VCaP (cell line): Measurements from ENCODE around the gene CCDC127.
"Not testable (repeated sequence)": the region's sequence is repeated elsewhere in the genome, so short reads cannot be mapped to it uniquely, and the experiment has no call there.

Experiments
- H3K27ac ChIP-seq: fragments of 450-650 bp; 2 replicates; pipeline ENCODE4 v1.5.1; 2017
- TF ChIP-seq, protein P1 (sequence below): fragments of 450-650 bp; conservative IDR thresholded peaks from 2 replicates; pipeline ENCODE4 v1.5.1; 2017; ENCODE audit warnings: mild to moderate bottlenecking, moderate library complexity

Gene CCDC127

DNA sequence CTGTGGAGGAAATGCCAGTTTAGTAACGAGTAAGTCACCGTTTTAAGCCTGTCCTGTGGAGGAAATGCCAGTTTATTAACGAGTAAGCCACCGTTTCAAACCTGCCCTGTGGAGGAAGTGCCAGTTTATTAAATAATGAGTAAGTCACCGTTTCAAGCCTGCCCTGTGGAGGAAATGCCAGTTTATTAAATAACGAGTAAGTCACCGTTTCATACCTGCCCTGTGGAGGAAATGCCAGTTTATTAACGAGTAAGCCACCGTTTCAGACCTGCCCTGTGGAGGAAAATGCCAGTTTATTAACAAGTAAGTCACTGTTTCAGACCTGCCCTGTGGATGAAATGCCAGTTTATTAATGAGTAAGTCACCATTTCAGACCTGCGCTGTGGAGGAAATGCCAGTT lies 34.6 kb upstream of the CCDC127 start:
- peak overlapping the region; percentile 90 for H3K27ac ChIP-seq

DNA sequence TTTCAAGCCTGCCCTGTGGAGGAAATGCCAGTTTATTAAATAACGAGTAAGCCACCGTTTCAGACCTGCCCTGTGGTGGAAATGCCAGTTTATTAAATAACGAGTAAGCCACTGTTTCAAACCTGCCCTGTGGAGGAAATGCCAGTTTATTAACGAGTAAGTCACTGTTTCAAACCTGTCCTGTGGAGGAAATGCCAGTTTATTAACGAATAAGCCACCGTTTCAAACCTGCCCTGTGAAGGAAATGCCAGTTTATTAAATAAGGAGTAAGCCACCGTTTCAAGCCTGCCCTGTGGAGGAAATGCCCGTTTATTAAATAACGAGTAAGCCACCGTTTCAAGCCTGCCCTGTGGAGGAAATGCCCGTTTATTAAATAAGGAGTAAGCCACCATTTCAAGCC lies 34.0 kb upstream of the CCDC127 start:
- H3K27ac ChIP-seq = peak overlapping the region; percentile 90

More for the DNA sequence above, 34.6 kb upstream of the CCDC127 start:
- TF ChIP-seq, protein P1, sequence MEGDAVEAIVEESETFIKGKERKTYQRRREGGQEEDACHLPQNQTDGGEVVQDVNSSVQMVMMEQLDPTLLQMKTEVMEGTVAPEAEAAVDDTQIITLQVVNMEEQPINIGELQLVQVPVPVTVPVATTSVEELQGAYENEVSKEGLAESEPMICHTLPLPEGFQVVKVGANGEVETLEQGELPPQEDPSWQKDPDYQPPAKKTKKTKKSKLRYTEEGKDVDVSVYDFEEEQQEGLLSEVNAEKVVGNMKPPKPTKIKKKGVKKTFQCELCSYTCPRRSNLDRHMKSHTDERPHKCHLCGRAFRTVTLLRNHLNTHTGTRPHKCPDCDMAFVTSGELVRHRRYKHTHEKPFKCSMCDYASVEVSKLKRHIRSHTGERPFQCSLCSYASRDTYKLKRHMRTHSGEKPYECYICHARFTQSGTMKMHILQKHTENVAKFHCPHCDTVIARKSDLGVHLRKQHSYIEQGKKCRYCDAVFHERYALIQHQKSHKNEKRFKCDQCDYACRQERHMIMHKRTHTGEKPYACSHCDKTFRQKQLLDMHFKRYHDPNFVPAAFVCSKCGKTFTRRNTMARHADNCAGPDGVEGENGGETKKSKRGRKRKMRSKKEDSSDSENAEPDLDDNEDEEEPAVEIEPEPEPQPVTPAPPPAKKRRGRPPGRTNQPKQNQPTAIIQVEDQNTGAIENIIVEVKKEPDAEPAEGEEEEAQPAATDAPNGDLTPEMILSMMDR = no peak

DNA sequence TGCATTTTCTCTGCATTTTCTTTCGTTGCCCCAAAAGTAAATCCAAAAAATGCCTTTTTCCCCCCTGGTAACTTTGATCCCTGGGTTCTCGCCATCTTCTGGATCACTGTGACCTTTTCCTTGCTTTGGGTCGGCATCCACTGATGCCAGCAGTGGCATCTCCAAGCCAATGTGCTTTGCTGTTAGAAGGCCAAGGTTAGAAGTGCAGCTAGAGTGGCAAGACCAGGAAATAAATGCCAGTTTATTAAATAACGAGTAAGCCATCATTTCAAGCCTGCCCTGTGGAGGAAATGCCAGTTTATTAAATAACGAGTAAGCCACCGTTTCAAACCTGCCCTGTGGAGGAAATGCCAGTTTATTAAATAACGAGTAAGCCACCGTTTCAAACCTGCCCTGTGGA lies 33.6 kb upstream of the CCDC127 start:
- H3K27ac ChIP-seq = peak overlapping the region; percentile 90

DNA sequence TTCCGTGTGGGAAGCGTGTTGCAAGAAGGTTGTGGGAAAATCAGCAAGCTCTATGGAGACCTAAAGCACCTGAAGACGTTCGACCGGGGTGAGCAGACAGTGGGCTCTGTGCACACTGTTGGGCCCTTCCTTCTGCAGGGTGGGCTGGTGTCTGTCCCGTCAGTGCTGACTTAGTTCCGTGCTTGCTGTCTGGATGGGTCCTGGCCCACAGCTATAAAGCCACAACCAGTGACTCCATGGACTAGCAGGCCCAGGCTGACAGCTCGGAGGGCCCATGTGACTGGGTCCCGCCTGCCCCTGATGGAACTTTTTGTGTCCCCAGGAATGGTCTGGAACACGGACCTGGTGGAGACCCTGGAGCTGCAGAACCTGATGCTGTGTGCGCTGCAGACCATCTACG lies 33.1 kb upstream of the CCDC127 start:
- H3K27ac ChIP-seq = peak overlapping the region; percentile 90

DNA sequence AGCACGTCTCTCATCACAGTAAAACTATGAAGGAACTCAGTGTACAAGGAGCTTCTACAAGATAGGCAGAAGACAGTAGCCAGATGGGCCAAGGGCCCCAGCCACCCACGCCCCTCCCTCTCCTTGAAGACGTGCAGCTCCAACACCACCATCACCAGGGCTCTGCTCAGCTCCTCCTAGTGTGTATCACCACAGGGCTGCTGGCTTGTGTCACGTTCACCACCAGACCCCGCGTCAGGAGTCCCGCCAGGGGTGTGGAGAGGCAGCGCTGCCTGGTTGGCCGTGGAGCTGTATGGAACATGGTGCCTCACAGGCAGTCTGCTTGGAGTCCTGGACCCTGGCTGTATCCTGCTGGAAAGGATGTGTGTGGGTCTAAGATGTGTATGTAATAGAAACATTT lies 32.4 kb upstream of the CCDC127 start:
- peak overlapping the region; percentile 90; the same call in 1 of the 2 replicates for H3K27ac ChIP-seq

DNA sequence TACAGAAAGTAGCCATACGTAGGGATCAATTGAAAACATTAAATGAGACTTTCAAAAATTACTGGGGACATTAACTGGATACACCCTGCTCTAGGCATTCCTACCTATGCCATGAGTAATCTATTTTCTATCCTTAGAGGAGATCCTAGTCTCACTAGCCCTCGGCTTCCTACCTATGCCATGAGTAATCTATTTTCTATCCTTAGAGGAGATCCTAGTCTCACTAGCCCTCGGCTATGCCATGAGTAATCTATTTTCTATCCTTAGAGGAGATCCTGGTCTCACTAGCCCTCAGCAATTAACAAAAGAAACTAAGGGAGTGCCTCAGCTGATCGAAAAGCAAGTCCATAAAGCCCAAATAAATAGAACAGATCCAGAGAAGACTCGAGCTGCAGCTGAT lies 27.8 kb upstream of the CCDC127 start:
- not testable (repeated sequence) for H3K27ac ChIP-seq

DNA sequence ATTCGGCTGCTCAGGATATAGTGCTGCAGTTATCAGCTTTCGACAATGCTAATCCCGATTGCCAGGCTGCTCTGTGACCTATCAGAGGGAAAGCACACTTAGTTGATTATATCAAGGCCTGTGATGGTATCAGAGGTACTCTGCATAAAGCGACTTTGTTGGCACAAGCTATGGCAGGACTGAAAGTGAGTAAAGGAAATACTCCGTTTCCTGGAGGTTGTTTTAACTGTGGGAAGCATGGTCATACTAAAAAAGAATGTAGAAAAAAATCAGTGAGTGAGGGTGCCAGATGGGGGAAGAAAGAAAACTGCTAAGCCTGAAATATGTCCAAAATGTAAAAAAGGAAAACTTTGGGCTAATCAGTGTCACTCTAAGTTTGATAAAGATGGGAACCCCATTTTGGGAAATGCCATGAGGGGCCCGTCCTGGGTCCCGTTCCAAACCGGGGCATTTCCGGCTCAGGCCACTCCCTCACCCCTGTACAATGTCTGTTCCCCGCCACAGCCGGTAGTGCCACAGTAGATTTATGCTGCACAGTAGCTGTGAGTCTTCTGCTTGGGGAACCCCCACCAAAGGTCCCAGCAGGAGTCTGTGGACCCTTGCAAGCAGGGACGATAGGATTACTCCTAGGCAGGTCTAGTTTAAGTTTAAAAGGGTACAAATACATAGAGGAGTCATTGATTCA lies 25.9 kb upstream of the CCDC127 start:
- not testable (repeated sequence) for H3K27ac ChIP-seq

DNA sequence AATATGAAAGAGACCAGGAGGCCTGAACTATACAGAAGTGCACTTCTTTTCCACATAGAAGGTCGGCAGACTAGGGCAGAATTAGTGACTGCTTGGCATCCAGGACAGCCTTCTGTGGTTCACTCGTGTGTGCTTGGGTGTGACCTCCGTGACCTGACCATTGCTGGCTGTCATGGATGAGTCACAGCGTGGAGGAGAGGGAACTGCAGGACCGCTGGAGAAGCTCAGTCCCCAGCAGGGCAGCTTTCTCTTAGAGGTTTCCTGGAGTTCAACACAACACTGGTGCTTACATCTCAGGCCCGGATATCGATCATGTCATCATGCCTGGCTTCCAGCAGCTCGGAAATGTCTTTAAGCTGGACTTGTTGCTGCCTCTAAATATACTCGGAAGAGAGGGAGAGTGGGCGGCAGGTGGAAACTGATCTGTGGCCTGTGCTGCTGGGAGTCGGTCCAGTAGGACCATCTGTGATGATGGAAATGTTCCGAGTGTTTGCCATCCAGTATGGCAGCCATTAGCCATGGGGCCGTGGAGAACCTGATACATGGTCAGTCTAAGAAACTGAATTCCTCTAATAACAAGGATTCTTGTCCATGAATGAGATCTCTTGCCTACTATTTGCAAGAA lies 23.2 kb upstream of the CCDC127 start:
- not testable (repeated sequence) for H3K27ac ChIP-seq

DNA sequence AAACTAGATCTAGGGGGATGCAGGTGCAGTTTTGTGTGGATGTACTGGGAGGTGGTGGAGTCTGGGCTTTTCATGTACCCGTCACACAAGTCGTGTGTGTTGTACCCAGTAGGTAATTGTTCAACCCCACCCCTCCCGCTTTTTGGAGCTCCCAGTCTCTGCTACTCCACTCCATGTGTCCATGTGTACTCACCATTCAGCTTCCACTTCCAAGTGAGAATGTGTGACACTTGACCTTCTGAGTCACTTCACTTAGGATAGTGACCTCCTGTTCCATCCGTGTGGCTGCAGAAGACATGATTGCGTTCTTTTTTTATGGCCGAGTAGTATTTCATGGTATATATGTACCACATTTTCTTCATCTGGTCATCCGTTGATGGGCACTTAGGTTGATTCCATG lies 22.6 kb upstream of the CCDC127 start:
- not testable (repeated sequence) for H3K27ac ChIP-seq

DNA sequence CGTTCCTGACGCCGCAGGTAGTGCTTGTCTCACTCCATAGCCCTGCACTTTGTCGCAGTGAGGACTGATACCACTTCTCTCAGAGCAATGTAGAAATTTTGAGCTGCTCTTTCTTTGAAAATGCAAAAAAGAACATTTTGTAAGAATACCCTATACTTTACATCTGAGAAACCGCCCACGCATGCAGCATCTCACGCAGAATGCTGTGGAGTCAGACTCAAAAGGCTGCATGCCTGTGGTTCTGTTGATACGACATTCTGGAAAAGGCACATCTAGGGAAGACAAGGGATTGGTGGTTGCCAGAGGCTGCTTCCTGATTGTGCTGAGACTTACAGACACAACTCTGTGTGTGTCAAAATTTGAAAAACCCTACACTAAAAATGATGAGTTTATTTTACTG lies 20.0 kb upstream of the CCDC127 start:
- not testable (repeated sequence) for H3K27ac ChIP-seq

DNA sequence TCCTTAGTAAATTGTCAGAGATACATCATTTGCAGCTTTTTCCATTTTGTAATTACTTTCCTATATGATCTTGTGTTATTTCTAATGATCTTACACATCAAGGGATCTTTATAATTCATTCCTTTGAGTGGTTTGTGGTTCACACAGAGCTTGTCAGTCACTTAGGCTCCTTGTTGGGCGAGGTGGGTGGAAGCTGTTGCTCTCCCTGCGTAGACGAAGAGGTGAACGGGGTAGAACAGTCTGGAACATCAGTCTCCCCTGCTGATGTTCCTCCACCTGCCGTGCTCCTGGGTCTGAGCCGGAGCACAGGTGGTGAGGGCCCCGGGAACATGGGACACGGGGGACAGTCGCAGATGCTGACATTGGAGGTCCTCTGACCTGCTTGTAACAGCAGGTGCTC lies 17.6 kb upstream of the CCDC127 start:
- H3K27ac ChIP-seq = not testable (repeated sequence)

DNA sequence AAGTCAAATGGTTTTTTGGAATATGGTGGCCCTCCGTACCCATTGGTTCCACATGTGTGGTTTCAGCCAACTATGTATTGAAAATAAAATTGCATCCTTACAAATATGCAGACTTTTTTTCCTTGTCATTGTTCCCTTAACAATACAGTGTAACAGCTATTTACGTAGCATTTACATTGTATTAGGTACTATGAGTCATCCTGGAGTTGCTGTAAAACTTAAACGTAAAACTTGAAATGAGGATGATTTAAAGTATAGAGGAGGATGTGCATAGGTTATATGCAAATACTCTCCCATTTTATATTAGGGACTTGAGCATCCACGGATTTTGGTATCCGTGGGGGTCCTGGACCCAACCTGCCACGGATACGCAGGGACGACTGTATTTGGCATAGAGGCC lies 16.5 kb upstream of the CCDC127 start:
- no peak overlapping the region for H3K27ac ChIP-seq
- TF ChIP-seq, protein P1 = no peak

DNA sequence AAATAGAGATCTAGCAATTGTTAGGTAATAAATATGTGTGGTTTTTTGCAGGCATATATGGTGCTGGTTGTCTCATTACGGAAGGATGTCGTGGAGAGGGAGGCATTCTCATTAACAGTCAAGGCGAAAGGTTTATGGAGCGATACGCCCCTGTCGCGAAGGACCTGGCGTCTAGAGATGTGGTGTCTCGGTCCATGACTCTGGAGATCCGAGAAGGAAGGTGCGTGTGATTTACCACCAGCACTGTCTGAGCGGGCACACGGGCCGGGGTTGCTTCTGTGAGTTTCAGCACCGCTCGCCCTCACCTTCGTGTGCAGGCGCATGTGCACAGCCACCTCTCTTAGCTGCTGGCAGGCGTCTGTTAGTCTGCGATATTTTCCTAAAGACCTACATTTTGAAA lies 15.5 kb upstream of the CCDC127 start:
- not testable (repeated sequence) for H3K27ac ChIP-seq

DNA sequence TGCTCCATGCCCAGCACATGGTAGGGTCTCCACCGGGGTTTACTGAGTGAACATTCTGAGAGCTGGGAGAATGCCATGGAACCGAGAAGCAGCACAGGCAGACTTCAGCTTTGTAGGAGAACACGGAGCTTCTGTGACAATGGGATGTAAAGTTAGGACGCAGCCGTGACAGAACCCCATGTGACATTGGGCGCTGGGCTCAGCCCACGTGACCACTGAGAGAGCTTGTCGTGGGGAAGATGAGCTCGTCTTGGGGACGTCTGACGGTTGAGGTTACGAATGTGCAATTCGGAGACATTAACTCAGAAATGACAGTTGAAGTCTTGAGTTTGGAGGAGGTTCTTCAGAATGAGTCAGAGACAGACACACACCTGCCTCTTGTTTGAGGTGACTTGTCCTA lies 13.7 kb upstream of the CCDC127 start:
- TF ChIP-seq, protein P1 = no peak
- H3K27ac ChIP-seq = no peak overlapping the region
